Hippocampal formation (tissue), 2 donors: ENCODE measurements around the gene AANAT.

Experiments
- DNase-seq, 2 donors: peaks; one replicate each; lab custom pipeline; 2025; lab: John Stamatoyannopoulos, UW

The AANAT gene

GRCh38 chr17:76468634-76469010 is 1.2 kb downstream of the AANAT start:
- DNase-seq, result no peak

- DNase-seq, result no peak
Observed at GRCh38 chr17:76469076-76469990, 1.9 kb downstream of the AANAT start.

- no peak for DNase-seq
Observed at GRCh38 chr17:76469991-76470739, 2.8 kb downstream of the AANAT start.

- no peak for DNase-seq
Observed at GRCh38 chr17:76471498-76472257, 4.3 kb downstream of the AANAT start.

- no peak for DNase-seq
Observed at GRCh38 chr17:76472258-76472645, 4.8 kb downstream of the AANAT start.

- DNase-seq, result no peak
Observed at GRCh38 chr17:76472726-76473125, 5.3 kb downstream of the AANAT start.

GRCh38 chr17:76473541-76473985 is 6.2 kb downstream of the AANAT start:
- DNase-seq, result no peak

GRCh38 chr17:76474238-76474637 is 6.8 kb downstream of the AANAT start:
- DNase-seq, result no peak

- DNase-seq, result no peak
Observed at GRCh38 chr17:76474894-76475293, 7.5 kb downstream of the AANAT start.

- DNase-seq, result no peak
Observed at GRCh38 chr17:76475302-76475701, 7.9 kb downstream of the AANAT start.

GRCh38 chr17:76476736-76477135 is 9.3 kb downstream of the AANAT start:
- no peak for DNase-seq

- no peak for DNase-seq
Observed at GRCh38 chr17:76477576-76477975, 10.2 kb downstream of the AANAT start.

- no peak for DNase-seq
Observed at GRCh38 chr17:76478097-76478496, 10.7 kb downstream of the AANAT start.

- DNase-seq, result no peak
Observed at GRCh38 chr17:76478730-76479514, 11.5 kb downstream of the AANAT start.

GRCh38 chr17:76479515-76480060 is 12.2 kb downstream of the AANAT start:
- no peak for DNase-seq

- DNase-seq, result peak in 1 of 2 donors; percentile 14
Observed at GRCh38 chr17:76480632-76481031, 13.2 kb downstream of the AANAT start.

- peak in 1 of 2 donors; percentile 38 for DNase-seq
Observed at GRCh38 chr17:76481071-76481655, 13.8 kb downstream of the AANAT start.

GRCh38 chr17:76484228-76484725 is 16.9 kb downstream of the AANAT start:
- DNase-seq, result no peak

- DNase-seq, result peak in 1 of 2 donors; percentile 29
Observed at GRCh38 chr17:76485569-76485968, 18.2 kb downstream of the AANAT start.

- DNase-seq, result no peak
Observed at GRCh38 chr17:76487451-76488192, 20.2 kb downstream of the AANAT start.
